Activated gamma-delta T cell treated with anti-CD3 and anti-CD28 coated beads, Interleukin-2, amount 50 U/mL, for 16 hours (primary cell): ENCODE measurements around the gene DNMT3A.

Experiments
- DNase-seq: peaks from one replicate; pipeline ENCODE4 v3.0.0-alpha.2; 2020; ENCODE audit warnings: low read depth

DNMT3A gene

GRCh38 chr2:25304826-25305596 is 36.7 kb downstream of the DNMT3A start:
- no peak for DNase-seq

DNA sequence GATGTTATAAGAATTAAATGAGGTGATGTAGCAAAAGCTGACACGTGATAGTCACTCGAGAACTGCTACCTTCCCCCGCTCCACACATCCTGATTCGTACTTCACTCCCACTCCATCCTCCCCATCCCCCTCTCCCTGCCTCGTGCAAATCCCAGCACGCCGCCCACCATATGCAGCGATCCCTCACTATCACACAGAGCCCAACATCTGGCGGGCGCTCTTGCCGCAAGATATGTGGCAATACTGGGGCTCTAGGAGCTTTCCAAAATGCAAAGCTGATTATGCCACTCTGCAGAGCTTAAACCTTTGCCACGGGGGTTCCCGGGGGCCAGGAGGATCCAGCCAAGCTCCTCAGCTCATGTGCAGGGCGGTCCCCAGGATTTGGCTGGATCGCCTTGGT is 37.4 kb downstream of the DNMT3A start:
- DNase-seq, result no peak

DNA sequence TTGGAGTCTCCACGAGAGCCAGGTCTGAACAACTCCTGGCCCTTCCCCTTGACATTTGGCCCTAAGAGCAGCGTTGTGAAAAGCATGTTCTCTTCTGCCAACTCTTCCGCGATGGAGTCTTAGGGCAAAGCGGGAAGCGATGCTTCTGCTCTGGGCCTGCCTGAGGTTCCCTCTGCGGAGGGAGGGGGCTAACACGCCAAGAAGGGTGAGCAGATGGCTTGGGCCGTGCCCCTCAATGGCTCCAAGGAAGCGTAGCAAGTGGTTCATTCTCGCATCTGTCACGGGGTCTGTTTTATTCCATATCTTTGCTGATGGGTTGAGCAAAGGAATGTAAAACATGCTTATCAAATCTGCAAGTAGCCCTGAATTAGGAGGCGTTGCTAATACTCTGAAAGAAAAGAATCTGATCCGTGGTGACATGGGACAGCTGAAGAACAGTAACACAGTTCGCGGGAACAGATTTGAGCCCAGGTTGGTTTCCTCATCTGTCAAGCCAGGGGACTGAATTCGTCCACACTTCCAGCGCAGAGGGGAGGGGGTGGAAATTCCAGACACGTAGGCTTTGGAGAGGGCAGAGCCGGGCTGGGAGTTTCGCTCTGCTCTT is 38.0 kb downstream of the DNMT3A start:
- no peak for DNase-seq

GRCh38 chr2:25302758-25303375 is 38.9 kb downstream of the DNMT3A start:
- no peak for DNase-seq

GRCh38 chr2:25301453-25302352 is 40.0 kb downstream of the DNMT3A start:
- peak; percentile 61 for DNase-seq

GRCh38 chr2:25300001-25300400 is 41.7 kb downstream of the DNMT3A start:
- DNase-seq, result no peak

DNA sequence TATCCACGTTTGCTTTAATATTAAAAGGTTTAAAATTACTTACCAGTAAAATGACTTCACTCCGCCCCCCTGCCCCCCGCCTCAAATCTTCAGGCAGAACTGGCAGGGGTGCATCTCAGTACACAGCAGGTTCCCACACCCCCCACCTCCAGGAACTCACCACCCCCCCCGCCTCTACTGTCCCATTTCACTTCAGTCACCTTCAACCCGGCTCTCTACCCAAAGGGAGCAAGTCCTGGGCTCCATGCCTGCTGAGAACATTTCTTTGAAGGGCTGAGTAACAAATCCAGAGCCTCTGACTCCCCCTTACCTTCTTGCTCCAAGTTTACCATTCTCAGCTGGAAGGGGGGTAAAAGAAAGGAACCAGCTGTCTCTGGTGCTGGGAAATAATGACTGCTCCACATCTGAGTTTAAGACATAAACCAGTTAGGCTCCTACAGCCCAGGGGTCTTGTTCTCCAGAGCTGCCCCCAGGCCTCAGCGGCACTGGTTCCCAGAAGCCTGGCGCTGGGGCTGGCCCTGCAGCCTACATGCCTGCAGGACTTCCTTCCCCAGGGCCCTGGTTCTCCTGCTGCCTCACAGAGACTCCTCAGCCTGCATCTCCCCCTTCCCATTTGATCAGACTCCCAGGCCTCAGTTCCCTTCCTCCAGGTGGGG is 42.8 kb downstream of the DNMT3A start:
- no peak for DNase-seq

- no peak for DNase-seq
Observed at GRCh38 chr2:25297738-25298137, 44.0 kb downstream of the DNMT3A start.

DNA sequence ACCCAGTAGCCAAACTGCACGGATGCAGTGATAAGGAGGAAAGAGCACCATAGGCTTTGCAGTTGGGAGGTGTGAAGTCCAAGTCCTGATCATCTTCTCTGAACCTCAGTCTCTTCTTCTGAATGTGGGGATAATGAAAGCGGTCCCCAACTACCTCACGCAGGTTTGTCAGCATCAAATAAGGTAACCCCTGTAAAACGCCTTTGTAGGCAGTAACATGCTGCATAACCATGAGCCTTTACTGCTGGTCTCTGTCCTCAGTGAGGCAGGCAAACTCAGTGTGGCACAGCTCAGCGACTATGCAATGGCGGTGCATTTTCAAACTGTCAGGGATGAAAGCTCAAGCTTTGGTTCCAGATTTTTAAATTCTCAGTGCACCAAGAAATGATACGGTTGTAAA is 46.1 kb downstream of the DNMT3A start:
- no peak for DNase-seq

- DNase-seq, result peak; percentile 68
Observed at GRCh38 chr2:25294573-25295462, 46.9 kb downstream of the DNMT3A start.

GRCh38 chr2:25293958-25294562 is 47.7 kb downstream of the DNMT3A start:
- no peak for DNase-seq

GRCh38 chr2:25293145-25293544 is 48.6 kb downstream of the DNMT3A start:
- no peak for DNase-seq

- DNase-seq, result no peak
Observed at GRCh38 chr2:25292408-25292807, 49.3 kb downstream of the DNMT3A start.

- DNase-seq, result no peak
Observed at GRCh38 chr2:25290811-25291495, 50.8 kb downstream of the DNMT3A start.

- DNase-seq, result no peak
Observed at GRCh38 chr2:25286723-25287483, 54.8 kb downstream of the DNMT3A start.

- DNase-seq, result peak; percentile 49
Observed at GRCh38 chr2:25286025-25286400, 55.7 kb downstream of the DNMT3A start.

DNA sequence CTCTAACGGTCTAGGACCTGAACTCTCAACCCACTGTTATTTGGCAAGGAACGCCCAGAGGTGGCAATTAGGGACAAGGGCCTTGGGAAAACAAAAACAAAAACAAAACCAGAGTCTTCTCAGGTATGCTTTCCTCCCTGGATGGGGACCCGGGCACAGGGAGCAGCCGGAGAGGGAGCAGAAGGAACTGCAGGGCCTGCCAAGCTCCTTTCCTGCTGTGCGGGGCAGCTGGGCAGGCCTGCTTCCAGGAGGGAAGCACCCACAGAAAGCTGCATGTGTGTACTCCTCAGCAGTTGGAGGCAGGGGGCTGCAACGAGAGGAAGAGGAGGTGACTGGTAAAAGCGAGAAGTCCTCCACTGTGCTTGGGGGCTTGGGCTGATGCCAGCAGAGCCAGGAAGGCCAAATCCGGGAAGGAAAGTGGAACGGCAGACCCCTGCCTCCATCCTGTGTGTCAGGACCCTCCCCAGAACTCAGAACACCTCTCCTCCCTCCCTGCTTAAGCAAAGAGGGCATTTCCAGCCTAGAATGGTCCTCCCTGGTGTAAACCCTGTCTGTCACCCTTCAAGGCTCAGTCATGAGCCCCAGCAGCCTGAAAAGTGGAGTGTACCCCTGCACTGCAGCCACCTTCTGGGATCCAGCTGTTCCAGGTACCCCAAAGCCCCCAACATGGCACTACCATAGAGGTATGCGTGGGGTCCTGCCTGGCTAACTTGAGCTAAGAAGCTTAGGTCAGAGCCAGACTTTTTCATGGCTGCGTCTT is 56.3 kb downstream of the DNMT3A start:
- DNase-seq, result no peak

GRCh38 chr2:25284756-25285155 is 57.0 kb downstream of the DNMT3A start:
- DNase-seq, result no peak
